Measurements from ENCODE around the gene TTC36.
A peak's percentile ranks its signal among the peaks of the same experiment; 100 is the strongest.
"Not testable (repeated sequence)": the region's sequence is repeated elsewhere in the genome, so short reads cannot be mapped to it uniquely, and the experiment has no call there.

The TTC36 gene, protein sequence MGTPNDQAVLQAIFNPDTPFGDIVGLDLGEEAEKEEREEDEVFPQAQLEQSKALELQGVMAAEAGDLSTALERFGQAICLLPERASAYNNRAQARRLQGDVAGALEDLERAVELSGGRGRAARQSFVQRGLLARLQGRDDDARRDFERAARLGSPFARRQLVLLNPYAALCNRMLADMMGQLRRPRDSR

DNA sequence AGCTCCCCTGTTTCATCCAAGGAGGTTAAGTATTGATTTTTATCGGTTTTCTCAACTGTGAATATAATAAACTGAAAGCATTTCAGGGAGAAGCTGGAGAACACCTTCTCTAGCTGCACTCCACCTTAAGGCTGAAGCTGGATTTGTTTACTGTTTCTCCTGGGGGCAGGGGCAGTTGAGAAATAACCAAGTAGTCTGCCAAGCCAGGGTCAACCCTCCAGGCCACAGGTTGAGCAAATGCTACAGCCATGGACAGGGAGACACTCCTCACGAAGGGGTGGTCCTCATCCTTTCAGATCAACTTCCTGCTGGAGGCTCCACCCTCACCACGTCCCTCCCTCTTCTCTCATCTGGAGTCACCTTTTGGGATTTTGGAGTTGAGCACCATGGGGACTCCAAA is at the start of gene TTC36:
TTC36 (plus strand) TSS at position 366 of the 400 bp plus-strand sequence; CDS start at position 387, 21 bp downstream.
- no peak for DNase-seq (ENCODE audit: low read depth)

DNA sequence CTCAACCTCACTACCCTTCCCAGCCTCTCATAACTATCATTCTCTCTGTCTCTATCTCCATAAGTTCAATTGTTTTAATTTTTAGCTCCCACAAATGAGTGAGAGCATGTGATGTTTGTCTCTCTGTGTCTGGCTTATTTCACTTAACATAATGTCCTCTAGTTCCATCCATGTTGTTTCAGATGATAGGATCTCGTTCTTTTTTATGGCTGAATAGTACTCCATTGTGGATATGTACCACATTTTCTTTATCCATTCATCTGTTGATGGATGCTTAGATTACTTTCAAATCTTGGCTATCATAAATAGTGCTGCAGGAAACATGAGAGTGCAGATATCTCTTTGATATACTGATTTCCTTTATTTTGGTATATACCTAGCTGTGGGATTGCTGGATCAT is 46.0 kb upstream of the TTC36 start:
- not testable (repeated sequence) for DNase-seq (ENCODE audit: low read depth)

DNA sequence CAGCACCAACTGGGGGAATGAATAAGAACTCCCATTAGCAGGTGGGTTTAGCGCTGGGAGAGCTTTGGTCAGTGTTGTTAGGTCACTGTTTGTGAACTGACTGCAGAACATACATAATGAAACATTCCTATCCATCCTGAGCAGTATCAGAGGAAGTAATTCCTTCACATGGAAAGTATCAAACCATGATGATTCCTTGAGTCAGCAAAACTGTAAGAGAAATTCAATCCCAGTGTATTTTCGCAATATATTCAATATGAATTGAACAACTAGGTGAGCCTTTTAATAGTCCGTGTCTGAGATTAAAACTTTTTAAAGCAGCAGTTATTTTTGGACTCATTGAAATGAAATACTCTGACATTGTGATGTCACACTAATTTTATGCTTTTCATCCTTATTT is 42.9 kb upstream of the TTC36 start:
- no peak for DNase-seq (ENCODE audit: low read depth)

DNA sequence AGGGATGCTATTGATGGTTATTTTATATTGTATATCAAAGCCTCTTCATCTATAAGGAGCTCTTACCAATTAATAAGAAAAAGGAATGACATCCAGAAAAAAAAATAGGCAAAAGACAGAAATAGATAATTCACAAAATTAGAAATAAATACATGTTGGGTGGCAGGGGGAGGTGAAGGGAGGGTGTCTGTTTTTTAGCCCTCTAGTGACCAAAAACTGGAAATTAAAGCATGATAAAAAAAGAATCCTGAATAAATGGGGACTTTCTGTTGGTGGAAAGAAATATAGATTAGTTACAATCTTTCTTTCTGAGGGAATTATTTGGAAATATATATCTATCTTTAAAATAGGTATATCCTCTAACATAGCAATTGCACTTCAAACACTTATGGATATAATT is 42.0 kb upstream of the TTC36 start:
- peak; percentile 22 for DNase-seq (ENCODE audit: low read depth)

DNA sequence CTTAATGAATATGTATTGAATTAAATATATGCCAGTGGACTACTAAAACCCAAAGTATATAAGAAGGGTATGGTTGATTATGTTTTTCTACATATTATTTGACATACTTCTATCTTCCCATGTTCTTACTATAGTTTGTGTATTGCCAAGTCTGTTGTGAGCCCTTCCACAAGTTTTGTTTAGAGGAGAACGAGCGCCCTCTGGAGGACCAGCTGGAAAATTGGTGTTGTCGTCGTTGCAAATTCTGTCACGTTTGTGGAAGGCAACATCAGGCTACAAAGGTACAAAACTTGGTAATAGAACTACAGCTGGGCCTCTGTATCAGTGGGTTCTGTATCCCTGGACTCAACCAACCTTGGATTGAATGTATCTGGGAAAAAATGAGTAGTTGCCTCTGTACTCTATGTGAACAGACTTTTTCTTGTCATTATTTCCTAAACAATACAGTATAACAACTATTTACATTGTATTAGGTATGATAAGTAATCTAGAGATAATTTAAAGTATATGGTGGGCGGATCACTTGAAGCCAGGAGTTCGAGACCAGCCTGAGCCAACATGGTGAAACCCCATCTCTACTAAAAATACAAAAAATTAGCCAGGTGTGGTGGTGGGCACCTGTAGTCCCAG is 38.7 kb upstream of the TTC36 start:
- DNase-seq (ENCODE audit: low read depth), result peak; percentile 76

DNA sequence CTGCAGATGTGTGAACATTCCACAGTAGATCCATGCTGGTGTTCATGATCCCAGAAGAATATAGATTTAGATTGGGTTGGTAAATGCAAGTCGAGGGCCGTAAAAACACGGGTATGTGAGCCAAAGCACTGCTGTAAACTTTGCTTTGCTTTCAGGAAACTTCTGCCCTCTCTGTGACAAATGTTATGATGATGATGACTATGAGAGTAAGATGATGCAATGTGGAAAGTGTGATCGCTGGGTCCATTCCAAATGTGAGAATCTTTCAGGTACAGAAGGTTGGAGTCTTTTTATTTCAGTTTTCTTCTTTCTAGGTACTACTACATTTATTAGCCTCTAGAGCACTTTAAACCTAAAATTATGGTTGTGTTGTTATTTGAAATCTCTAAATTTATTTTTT is 36.2 kb upstream of the TTC36 start:
- no peak for DNase-seq (ENCODE audit: low read depth)

DNA sequence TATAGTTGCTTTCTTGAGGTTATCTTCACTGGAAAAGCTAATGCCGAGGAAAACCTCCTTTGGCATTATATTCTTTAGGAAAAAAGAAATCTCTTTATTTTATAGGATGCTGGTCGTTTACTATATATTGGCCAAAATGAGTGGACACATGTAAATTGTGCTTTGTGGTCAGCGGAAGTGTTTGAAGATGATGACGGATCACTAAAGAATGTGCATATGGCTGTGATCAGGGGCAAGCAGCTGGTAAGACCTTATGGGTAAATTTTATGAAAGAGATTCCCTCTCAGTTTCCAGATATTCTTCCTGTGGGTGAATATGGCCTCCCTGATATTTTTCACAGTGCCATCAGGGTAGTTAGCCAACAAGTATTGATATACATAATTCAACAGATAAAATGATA is 29.4 kb upstream of the TTC36 start:
- peak; percentile 92 for DNase-seq (ENCODE audit: low read depth)

DNA sequence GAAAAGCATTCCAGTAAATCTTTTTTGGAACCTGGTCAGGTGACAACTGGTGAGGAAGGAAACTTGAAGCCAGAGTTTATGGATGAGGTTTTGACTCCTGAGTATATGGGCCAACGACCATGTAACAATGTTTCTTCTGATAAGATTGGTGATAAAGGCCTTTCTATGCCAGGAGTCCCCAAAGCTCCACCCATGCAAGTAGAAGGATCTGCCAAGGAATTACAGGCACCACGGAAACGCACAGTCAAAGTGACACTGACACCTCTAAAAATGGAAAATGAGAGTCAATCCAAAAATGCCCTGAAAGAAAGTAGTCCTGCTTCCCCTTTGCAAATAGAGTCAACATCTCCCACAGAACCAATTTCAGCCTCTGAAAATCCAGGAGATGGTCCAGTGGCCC is 24.1 kb upstream of the TTC36 start:
- no peak for DNase-seq (ENCODE audit: low read depth)

DNA sequence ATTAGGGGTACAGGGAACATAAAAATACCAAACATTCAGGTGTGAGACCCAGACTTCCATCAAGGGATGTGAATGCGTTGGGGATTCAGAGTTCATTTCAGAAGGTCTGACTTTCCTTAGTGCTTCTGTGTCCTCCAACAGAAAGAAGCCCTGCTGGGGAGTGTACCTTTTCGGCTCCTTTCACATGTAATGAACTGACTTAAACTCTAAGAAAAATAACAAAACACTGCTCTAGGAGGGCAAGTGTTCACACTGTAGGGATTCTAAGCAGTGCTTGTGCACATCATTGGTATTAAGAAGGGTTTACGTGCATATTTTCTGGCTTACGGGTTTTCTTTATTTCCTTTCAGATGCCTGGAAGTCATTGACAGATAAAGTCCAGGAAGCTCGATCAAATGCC is 15.7 kb upstream of the TTC36 start:
- no peak for DNase-seq (ENCODE audit: low read depth)

DNA sequence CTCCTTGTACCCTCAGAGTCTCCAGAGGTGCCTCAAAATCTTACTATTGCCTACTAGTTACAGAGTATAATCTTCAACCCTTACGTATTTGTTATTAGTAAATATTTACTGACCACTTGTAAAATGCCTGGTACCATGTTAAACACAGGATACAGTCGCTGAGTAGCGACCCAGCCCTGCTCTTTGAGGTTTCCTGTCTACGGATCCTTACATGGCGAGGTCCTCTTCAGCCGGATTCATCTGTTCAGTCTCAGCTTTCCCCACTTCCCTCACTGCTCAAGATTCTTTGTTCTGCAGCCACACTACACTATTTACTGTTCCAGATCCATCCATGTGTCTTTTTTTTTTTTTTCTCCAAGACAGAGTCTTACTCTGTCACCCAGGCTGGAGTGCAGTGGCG is 13.2 kb upstream of the TTC36 start:
- DNase-seq (ENCODE audit: low read depth), result no peak

DNA sequence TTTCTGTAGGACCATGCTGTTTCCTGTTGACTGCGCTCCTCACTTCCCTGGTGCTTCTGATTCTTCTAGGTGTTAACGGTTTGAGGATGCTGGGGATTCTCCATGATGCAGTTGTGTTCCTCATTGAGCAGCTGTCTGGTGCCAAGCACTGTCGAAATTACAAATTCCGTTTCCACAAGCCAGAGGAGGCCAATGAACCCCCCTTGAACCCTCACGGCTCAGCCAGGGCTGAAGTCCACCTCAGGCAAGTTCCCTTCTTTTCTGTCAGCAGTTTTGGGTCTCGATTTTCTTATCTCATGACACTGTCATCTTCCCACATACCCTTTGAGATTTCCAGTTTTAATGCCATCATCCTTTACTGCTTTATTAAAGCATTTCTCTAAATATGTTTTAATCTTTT is 7.7 kb upstream of the TTC36 start:
- no peak for DNase-seq (ENCODE audit: low read depth)

DNA sequence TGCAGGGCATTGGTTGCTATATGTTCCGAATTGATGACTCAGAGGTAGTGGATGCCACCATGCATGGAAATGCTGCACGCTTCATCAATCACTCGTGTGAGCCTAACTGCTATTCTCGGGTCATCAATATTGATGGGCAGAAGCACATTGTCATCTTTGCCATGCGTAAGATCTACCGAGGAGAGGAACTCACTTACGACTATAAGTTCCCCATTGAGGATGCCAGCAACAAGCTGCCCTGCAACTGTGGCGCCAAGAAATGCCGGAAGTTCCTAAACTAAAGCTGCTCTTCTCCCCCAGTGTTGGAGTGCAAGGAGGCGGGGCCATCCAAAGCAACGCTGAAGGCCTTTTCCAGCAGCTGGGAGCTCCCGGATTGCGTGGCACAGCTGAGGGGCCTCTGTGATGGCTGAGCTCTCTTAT is 5.4 kb upstream of the TTC36 start:
- no peak for DNase-seq (ENCODE audit: low read depth)

DNA sequence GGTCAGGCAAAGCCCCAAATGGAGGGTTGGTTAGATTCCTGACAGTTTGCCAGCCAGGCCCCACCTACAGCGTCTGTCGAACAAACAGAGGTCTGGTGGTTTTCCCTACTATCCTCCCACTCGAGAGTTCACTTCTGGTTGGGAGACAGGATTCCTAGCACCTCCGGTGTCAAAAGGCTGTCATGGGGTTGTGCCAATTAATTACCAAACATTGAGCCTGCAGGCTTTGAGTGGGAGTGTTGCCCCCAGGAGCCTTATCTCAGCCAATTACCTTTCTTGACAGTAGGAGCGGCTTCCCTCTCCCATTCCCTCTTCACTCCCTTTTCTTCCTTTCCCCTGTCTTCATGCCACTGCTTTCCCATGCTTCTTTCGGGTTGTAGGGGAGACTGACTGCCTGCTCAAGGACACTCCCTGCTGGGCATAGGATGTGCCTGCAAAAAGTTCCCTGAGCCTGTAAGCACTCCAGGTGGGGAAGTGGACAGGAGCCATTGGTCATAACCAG is 4.7 kb upstream of the TTC36 start:
- peak; percentile 53 for DNase-seq (ENCODE audit: low read depth)

DNA sequence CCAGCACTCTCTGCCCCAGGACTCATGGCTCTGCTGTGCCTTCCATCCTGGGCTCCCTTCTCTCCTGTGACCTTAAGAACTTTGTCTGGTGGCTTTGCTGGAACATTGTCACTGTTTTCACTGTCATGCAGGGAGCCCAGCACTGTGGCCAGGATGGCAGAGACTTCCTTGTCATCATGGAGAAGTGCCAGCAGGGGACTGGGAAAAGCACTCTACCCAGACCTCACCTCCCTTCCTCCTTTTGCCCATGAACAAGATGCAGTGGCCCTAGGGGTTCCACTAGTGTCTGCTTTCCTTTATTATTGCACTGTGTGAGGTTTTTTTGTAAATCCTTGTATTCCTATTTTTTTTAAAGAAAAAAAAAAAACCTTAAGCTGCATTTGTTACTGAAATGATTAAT is 2.9 kb upstream of the TTC36 start:
- DNase-seq (ENCODE audit: low read depth), result no peak

DNA sequence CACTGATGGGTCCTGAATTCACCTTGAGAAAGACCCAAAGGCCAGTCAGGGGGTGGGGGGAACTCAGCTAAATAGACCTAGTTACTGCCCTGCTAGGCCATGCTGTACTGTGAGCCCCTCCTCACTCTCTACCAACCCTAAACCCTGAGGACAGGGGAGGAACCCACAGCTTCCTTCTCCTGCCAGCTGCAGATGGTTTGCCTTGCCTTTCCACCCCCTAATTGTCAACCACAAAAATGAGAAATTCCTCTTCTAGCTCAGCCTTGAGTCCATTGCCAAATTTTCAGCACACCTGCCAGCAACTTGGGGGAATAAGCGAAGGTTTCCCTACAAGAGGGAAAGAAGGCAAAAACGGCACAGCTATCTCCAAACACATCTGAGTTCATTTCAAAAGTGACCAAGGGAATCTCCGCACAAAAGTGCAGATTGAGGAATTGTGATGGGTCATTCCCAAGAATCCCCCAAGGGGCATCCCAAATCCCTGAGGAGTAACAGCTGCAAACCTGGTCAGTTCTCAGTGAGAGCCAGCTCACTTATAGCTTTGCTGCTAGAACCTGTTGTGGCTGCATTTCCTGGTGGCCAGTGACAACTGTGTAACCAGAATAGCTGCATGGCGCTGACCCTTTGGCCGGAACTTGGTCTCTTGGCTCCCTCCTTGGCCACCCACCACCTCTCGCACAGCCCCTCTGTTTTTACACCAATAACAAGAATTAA is 2.4 kb upstream of the TTC36 start:
- no peak for DNase-seq (ENCODE audit: low read depth)

DNA sequence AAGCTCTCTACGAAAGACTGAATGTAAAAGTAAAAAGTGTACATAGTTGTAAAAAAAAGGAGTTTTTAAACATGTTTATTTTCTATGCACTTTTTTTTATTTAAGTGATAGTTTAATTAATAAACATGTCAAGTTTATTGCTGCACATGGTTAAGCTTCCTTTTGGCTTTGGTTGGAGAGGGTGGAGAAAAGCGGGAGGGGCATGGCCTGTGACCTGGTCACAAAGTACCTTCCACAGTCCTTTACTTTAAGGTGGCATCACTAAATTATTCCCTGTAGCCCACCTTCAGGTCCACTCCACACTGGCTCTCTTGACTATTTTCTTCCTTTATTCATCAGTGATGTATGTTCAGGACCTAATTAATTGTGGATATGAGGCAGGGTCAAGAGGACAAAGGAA is 586 bp upstream of the TTC36 start:
- no peak for DNase-seq (ENCODE audit: low read depth)

DNA sequence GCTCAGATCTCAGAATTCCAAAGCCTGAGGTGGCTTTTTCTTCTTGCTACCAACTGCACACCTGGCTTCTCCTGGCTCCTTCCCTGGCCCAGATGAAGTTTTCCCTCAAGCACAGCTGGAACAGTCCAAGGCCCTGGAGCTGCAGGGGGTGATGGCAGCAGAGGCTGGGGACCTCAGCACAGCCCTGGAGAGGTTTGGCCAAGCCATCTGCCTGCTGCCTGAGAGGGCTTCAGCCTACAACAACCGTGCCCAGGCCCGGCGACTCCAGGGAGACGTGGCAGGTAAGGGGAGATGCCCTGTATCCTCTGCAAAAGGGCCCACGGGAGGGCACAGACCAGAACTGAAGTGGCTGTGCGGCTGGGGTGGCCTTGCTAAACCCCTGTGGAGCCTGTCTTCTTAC is 1.2 kb downstream of the TTC36 start:
- DNase-seq (ENCODE audit: low read depth), result no peak

DNA sequence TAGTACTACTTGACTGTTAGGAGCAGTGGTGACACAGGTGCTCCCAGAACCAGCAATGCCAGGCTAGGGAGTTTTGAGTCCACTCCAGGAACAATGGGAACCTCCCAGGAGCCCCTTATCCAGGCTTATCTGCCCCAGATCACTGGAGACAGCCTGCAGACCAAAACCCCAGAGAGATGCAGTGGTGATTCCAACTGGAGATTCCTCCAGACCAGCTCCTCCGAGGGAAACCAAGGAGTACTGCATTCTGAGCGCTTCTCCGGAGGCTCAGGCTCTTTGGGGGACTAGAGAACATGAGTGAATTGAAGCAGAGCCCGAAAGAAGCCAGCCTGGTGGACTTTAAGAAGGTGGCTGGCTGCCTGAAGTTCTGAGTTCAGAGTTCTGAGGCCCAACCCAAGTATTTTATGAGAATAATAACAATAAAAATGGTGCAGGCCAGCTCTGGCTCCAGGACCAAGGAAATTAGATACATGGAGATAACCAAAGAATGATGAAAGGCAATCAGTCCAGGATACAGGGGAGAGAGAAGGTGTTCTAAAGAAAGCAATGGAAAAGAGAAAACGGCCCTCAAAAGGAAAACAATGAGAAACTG is 2.4 kb downstream of the TTC36 start:
- no peak for DNase-seq (ENCODE audit: low read depth)

DNA sequence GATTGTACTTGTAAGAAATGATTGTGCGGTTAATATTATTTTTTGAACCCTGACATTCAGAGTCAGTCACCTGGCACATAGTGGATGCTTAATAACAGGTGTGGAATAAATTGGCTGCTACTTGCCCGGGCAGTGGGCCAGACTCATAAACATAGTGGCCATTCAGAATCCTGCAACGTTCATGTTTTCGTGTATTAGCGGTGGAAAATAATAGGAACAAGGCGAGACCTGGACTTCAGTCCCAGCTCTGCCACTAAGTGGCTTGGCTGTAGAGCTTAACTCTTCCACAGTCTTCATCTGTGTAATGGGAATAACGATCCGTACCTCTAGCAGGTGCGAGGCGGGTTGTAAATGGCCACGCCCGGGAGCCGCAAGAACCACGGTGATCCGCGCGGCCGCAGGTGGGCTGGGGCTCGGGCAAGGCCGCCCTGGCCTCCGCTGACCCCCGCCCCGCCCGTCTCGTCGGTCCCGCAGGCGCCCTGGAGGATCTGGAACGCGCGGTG is 3.0 kb downstream of the TTC36 start:
- peak; percentile 26 for DNase-seq (ENCODE audit: low read depth)

DNA sequence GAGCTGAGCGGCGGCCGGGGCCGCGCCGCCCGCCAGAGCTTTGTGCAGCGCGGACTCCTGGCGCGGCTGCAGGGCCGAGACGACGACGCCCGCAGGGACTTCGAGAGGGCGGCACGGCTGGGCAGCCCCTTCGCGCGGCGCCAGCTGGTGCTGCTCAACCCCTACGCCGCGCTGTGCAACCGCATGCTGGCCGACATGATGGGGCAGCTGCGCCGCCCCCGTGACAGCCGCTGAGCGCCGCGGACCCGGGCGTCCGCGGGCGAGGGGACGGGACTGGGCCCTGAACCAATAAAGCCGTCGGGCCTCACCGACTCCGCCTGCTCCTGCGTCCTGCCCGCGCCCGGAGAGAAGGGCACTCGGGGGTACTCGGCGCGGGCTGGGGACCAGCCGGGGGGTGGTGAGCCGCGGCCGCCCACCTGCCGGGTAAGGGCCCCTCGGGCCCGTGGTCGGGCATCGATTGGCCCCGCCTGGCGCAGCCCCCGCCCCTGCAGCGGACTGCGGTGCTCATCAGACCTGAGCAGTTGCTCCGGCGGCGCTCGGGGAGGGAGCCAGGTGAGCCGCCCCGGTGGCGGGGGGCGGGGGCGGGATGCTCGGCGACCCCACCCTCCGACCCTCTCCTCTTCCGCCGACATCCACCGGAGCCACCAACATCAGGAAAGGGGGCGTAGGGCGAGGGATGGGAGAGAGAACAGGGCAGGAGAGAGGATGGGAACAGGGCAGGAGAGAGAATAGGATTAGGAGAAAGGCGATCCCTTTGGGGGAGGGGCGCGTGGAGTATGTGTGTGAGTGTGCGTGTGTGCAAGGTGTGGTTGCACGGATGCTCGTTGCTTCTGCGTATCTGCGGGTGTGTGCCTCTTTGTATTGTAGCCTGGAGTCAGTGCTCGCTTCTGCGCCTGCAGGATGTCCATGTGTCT is 3.7 kb downstream of the TTC36 start, which contains the start of gene TMEM25:
TMEM25 (plus strand) TSS at position 510 of the 914 bp plus-strand sequence. CDS start 610 bp downstream, outside the sequence.
- DNase-seq (ENCODE audit: low read depth), result peak; percentile 41

DNA sequence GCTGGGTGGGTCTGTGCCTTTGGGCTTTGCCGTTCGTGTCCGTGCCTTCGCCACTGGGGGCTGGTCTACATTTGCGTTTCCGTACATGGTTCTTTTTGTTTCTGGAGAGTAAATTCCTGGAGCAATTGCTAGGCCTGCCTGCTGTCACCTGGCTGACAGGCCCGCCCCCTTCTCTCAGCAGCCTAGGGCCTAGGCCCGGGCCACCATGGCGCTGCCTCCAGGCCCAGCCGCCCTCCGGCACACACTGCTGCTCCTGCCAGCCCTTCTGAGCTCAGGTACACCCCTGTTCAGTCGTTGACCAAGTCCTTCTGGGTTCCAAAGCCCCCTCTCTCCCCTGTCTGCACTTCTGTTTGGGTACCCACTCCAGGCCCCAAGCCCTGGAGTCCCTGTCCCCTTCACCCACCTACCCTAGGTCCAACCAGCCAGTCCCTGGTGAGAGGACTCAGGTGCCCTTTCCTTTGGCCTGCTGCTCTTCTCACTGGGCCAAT is 4.4 kb downstream of the TTC36 start:
- no peak for DNase-seq (ENCODE audit: low read depth)

Measured in ELR (cell line).